ENCODE data around the gene SMAD9. TPM values are rescaled to one million over a fixed set of nuclear protein-coding genes. Genes with fewer than 3 reads are reported as not detected.

SMAD9 gene
- total RNA-seq, 1 experiment from 2014 or later, result 0.87 TPM

DNA sequence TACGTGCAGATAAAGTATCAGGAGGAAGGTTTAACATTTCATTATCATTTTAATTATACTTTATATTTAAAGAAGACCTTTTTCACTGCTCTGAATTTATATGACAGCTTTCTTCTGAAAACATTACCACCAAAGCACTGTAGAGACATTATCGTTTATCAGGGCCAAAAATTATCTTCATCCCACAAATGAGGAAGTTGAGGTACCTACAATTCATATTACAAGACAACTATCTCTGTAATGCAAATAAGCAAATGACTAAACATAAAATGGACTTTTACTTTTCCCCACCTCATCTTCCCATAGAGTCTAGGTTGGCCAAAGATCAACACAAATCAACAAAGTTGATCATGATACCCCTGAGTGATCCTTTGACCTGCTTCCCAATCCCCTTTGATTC lies 30.9 kb upstream of the SMAD9 start:
- Histone ChIP-seq H3F3A (ENCODE audit: low read length, unreplicated experiment) (no peaks in the 10 kb centered on the region), H3K4me1 (ENCODE audit: insufficient read depth, low read length) (no peaks in the 10 kb centered on the region), H3K27ac (ENCODE audit: low read length) (no peak overlapping the region), H3K9me2 (replicated peaks; ENCODE audit: low read length) (no peaks in the 10 kb centered on the region), H3K27me3 (ENCODE audit: low read length) (no peaks in the 10 kb centered on the region), H3K9ac (ENCODE audit: low read length) (no peak overlapping the region), H4K20me1 (ENCODE audit: low read length) (no peaks in the 10 kb centered on the region), H3K4me3 (ENCODE audit: low read length) (no peak overlapping the region), H2AFZ (ENCODE audit: low read length) (no peak overlapping the region), H3K36me3 (ENCODE audit: low read depth, low read length) (no peaks in the 10 kb centered on the region; the same call in 1 of the 2 replicates), H3K4me2 (ENCODE audit: low read length) (no peak overlapping the region), H3K79me2 (ENCODE audit: low read length) (no peaks in the 10 kb centered on the region), H3K9me3 (ENCODE audit: low read length) (no peaks in the 10 kb centered on the region)
- ChIA-PET POLR2A (ENCODE audit: unreplicated experiment) (no interaction called here), CTCF (no interaction called here)
- TF ChIP-seq EZH2 (IDR thresholded peaks at IDR 0.05; ENCODE audit: low read length, unreplicated experiment) (no peak), EZH2phosphoT487 (IDR thresholded peaks at IDR 0.05; ENCODE audit: borderline replicate concordance, low read length) (no peak), CTCF (conservative IDR thresholded peaks at IDR 0.05; ENCODE audit: low read depth, low read length) (no peak)
- intact Hi-C loops (cut with micrococcal nuclease), result no loop called here
- DNase-seq, result no peak
- no TSS peak for BruUV-seq (replicated peaks)
- ATAC-seq, result no peak

- no TSS peak for BruUV-seq (replicated peaks)
Measured at GRCh38 chr13:36950330-36950729, 30.3 kb upstream of the SMAD9 start.

GRCh38 chr13:36945078-36945477 lies 25.0 kb upstream of the SMAD9 start:
- H3F3A ChIP-seq (ENCODE audit: low read length, unreplicated experiment), result no peaks in the 10 kb centered on the region
- intact Hi-C loops (cut with micrococcal nuclease), result no loop called here
- no peaks in the 10 kb centered on the region for H3K4me1 ChIP-seq (ENCODE audit: insufficient read depth, low read length)
- DNase-seq (no peak), ATAC-seq (no peak)
- H3K36me3 ChIP-seq (ENCODE audit: low read depth, low read length), result no peaks in the 10 kb centered on the region
- no peaks in the 10 kb centered on the region for H3K9me3 ChIP-seq (ENCODE audit: low read length)
- no peaks in the 10 kb centered on the region for H4K20me1 ChIP-seq (ENCODE audit: low read length)
- POLR2A ChIA-PET (ENCODE audit: unreplicated experiment), result no interaction called here
- no peak overlapping the region for H2AFZ ChIP-seq (ENCODE audit: low read length)
- no peaks in the 10 kb centered on the region for H3K9me2 ChIP-seq (replicated peaks; ENCODE audit: low read length)
- H3K4me3 ChIP-seq (ENCODE audit: low read length), result no peak overlapping the region
- CTCF ChIA-PET, result no interaction called here
- H3K27me3 ChIP-seq (ENCODE audit: low read length), result no peaks in the 10 kb centered on the region
- H3K9ac ChIP-seq (ENCODE audit: low read length), result no peak overlapping the region
- H3K79me2 ChIP-seq (ENCODE audit: low read length), result no peaks in the 10 kb centered on the region
- no peak for TF ChIP-seq EZH2 (IDR thresholded peaks at IDR 0.05; ENCODE audit: low read length, unreplicated experiment)
- no peak for TF ChIP-seq EZH2phosphoT487 (IDR thresholded peaks at IDR 0.05; ENCODE audit: borderline replicate concordance, low read length)
- no peak for TF ChIP-seq CTCF (conservative IDR thresholded peaks at IDR 0.05; ENCODE audit: low read depth, low read length)
- no TSS peak for BruUV-seq (replicated peaks)
- H3K27ac ChIP-seq (ENCODE audit: low read length), result no peak overlapping the region
- H3K4me2 ChIP-seq (ENCODE audit: low read length), result no peak overlapping the region

More at GRCh38 chr13:36950330-36950729, 30.3 kb upstream of the SMAD9 start:
- Histone ChIP-seq H2AFZ (ENCODE audit: low read length) (no peak overlapping the region), H3F3A (ENCODE audit: low read length, unreplicated experiment) (no peaks in the 10 kb centered on the region), H3K9me2 (replicated peaks; ENCODE audit: low read length) (no peaks in the 10 kb centered on the region), H4K20me1 (ENCODE audit: low read length) (no peaks in the 10 kb centered on the region), H3K9me3 (ENCODE audit: low read length) (no peaks in the 10 kb centered on the region), H3K9ac (ENCODE audit: low read length) (no peak overlapping the region), H3K79me2 (ENCODE audit: low read length) (no peaks in the 10 kb centered on the region), H3K27ac (ENCODE audit: low read length) (no peak overlapping the region), H3K4me2 (ENCODE audit: low read length) (no peak overlapping the region), H3K27me3 (ENCODE audit: low read length) (no peaks in the 10 kb centered on the region), H3K4me3 (ENCODE audit: low read length) (no peak overlapping the region), H3K4me1 (ENCODE audit: insufficient read depth, low read length) (no peaks in the 10 kb centered on the region), H3K36me3 (ENCODE audit: low read depth, low read length) (no peaks in the 10 kb centered on the region; the same call in 1 of the 2 replicates)
- CTCF ChIA-PET, result no interaction called here
- DNase-seq, result no peak
- POLR2A ChIA-PET (ENCODE audit: unreplicated experiment), result no interaction called here
- TF ChIP-seq EZH2 (IDR thresholded peaks at IDR 0.05; ENCODE audit: low read length, unreplicated experiment) (no peak), CTCF (conservative IDR thresholded peaks at IDR 0.05; ENCODE audit: low read depth, low read length) (no peak), EZH2phosphoT487 (IDR thresholded peaks at IDR 0.05; ENCODE audit: borderline replicate concordance, low read length) (no peak)
- intact Hi-C loops (cut with micrococcal nuclease), result no loop called here
- no peak for ATAC-seq
